ENCODE results near the gene HTD2. TPM values are rescaled to one million over a fixed set of nuclear protein-coding genes. Genes with fewer than 3 reads are reported as not detected.
"Not testable (repeated sequence)": the region's sequence is repeated elsewhere in the genome, so short reads cannot be mapped to it uniquely, and the experiment has no call there.

The HTD2 gene
- total and polyA plus RNA-seq, 9 donors: 7.8 to 12.5 (median 10.3) TPM

GRCh38 chr3:58290446-58290845, 15.9 kb upstream of the HTD2 start:
- DNase-seq; H3K27ac ChIP-seq (ENCODE audit: low read length); H3K27me3 ChIP-seq (ENCODE audit: control insufficient read depth, insufficient read depth, low read length); H3K36me3 ChIP-seq (ENCODE audit: control insufficient read depth, insufficient read depth, low read length); H3K4me3 ChIP-seq (ENCODE audit: low read length); H3K9me3 ChIP-seq (replicated peaks; ENCODE audit: control insufficient read depth, low read depth, low read length): not testable (repeated sequence)
- H3K4me1 ChIP-seq (ENCODE audit: control insufficient read depth, insufficient read depth, low read length): peaks cover 19% of the 10 kb centered on the region
- WGBS (ENCODE audit: insufficient coverage): 95% methylated on average over 8 of the region's 33 CpGs

- Histone ChIP-seq H3K4me3 (ENCODE audit: low read length) (no peak overlapping the region), H3K27ac (ENCODE audit: low read length) (no peak overlapping the region), H3K9me3 (replicated peaks; ENCODE audit: control insufficient read depth, low read depth, low read length) (peaks cover 3% of the 10 kb centered on the region), H3K36me3 (ENCODE audit: control insufficient read depth, insufficient read depth, low read length) (no peaks in the 10 kb centered on the region), H3K27me3 (ENCODE audit: control insufficient read depth, insufficient read depth, low read length) (no peaks in the 10 kb centered on the region), H3K4me1 (ENCODE audit: control insufficient read depth, insufficient read depth, low read length) (peaks cover 25% of the 10 kb centered on the region)
- DNase-seq: no peak
- WGBS (ENCODE audit: insufficient coverage): 78% methylated on average over 6 of the region's 9 CpGs
Observed at GRCh38 chr3:58291671-58292338, 14.5 kb upstream of the HTD2 start.

- Histone ChIP-seq H3K4me3 (ENCODE audit: low read length) (no peak overlapping the region), H3K27ac (ENCODE audit: low read length) (no peak overlapping the region), H3K27me3 (ENCODE audit: control insufficient read depth, insufficient read depth, low read length) (no peaks in the 10 kb centered on the region), H3K36me3 (ENCODE audit: control insufficient read depth, insufficient read depth, low read length) (no peaks in the 10 kb centered on the region), H3K4me1 (ENCODE audit: control insufficient read depth, insufficient read depth, low read length) (peaks cover 16% of the 10 kb centered on the region), H3K9me3 (replicated peaks; ENCODE audit: control insufficient read depth, low read depth, low read length) (peaks cover 3% of the 10 kb centered on the region)
- 85% methylated on average over 9 of the region's 10 CpGs for WGBS (ENCODE audit: insufficient coverage)
- no peak for DNase-seq
Observed at GRCh38 chr3:58292866-58293265, 13.5 kb upstream of the HTD2 start.

- Histone ChIP-seq H3K4me1 (ENCODE audit: control insufficient read depth, insufficient read depth, low read length) (peaks cover 10% of the 10 kb centered on the region), H3K36me3 (ENCODE audit: control insufficient read depth, insufficient read depth, low read length) (no peaks in the 10 kb centered on the region), H3K27ac (ENCODE audit: low read length) (no peak overlapping the region), H3K27me3 (ENCODE audit: control insufficient read depth, insufficient read depth, low read length) (peaks cover 3% of the 10 kb centered on the region), H3K9me3 (replicated peaks; ENCODE audit: control insufficient read depth, low read depth, low read length) (peaks cover 3% of the 10 kb centered on the region), H3K4me3 (ENCODE audit: low read length) (no peak overlapping the region)
- WGBS (ENCODE audit: insufficient coverage): 73% methylated on average over 4 of the region's 9 CpGs
- DNase-seq: no peak
Observed at GRCh38 chr3:58293516-58293915, 12.8 kb upstream of the HTD2 start.

- DNase-seq: no peak
- Histone ChIP-seq H3K27ac (ENCODE audit: low read length) (no peak overlapping the region), H3K27me3 (ENCODE audit: control insufficient read depth, insufficient read depth, low read length) (peaks cover 6% of the 10 kb centered on the region), H3K4me3 (ENCODE audit: low read length) (no peak overlapping the region), H3K4me1 (ENCODE audit: control insufficient read depth, insufficient read depth, low read length) (peaks cover 10% of the 10 kb centered on the region), H3K9me3 (replicated peaks; ENCODE audit: control insufficient read depth, low read depth, low read length) (peaks cover 3% of the 10 kb centered on the region), H3K36me3 (ENCODE audit: control insufficient read depth, insufficient read depth, low read length) (no peaks in the 10 kb centered on the region)
- 57% methylated on average over 3 of the region's 5 CpGs for WGBS (ENCODE audit: insufficient coverage)
Observed at GRCh38 chr3:58296269-58296668, 10.1 kb upstream of the HTD2 start.

GRCh38 chr3:58296843-58297242, 9.5 kb upstream of the HTD2 start:
- no peak for DNase-seq
- no CpG with 5 or more reads among the region's 6 CpGs for WGBS (ENCODE audit: insufficient coverage)

GRCh38 chr3:58298190-58298589, 8.1 kb upstream of the HTD2 start:
- WGBS (ENCODE audit: insufficient coverage): 71% methylated on average over 3 of the region's 3 CpGs
- no peak for DNase-seq
- Histone ChIP-seq H3K4me1 (ENCODE audit: control insufficient read depth, insufficient read depth, low read length) (peaks cover 10% of the 10 kb centered on the region), H3K36me3 (ENCODE audit: control insufficient read depth, insufficient read depth, low read length) (no peaks in the 10 kb centered on the region), H3K27me3 (ENCODE audit: control insufficient read depth, insufficient read depth, low read length) (peaks cover 8% of the 10 kb centered on the region), H3K27ac (ENCODE audit: low read length) (no peak overlapping the region), H3K4me3 (ENCODE audit: low read length) (no peak overlapping the region), H3K9me3 (replicated peaks; ENCODE audit: control insufficient read depth, low read depth, low read length) (peaks cover 3% of the 10 kb centered on the region)

More at GRCh38 chr3:58296843-58297242, 9.5 kb upstream of the HTD2 start:
- Histone ChIP-seq H3K4me1 (ENCODE audit: control insufficient read depth, insufficient read depth, low read length) (peaks cover 10% of the 10 kb centered on the region), H3K27me3 (ENCODE audit: control insufficient read depth, insufficient read depth, low read length) (peaks cover 8% of the 10 kb centered on the region), H3K9me3 (replicated peaks; ENCODE audit: control insufficient read depth, low read depth, low read length) (peaks cover 3% of the 10 kb centered on the region), H3K4me3 (ENCODE audit: low read length) (no peak overlapping the region), H3K27ac (ENCODE audit: low read length) (no peak overlapping the region), H3K36me3 (ENCODE audit: control insufficient read depth, insufficient read depth, low read length) (no peaks in the 10 kb centered on the region)

GRCh38 chr3:58299075-58299474, 7.2 kb upstream of the HTD2 start:
- Histone ChIP-seq H3K36me3 (ENCODE audit: control insufficient read depth, insufficient read depth, low read length) (no peaks in the 10 kb centered on the region), H3K27me3 (ENCODE audit: control insufficient read depth, insufficient read depth, low read length) (peaks cover 8% of the 10 kb centered on the region), H3K9me3 (replicated peaks; ENCODE audit: control insufficient read depth, low read depth, low read length) (peaks cover 3% of the 10 kb centered on the region), H3K27ac (ENCODE audit: low read length) (no peak overlapping the region), H3K4me1 (ENCODE audit: control insufficient read depth, insufficient read depth, low read length) (peaks cover 9% of the 10 kb centered on the region), H3K4me3 (ENCODE audit: low read length) (no peak overlapping the region)
- no peak for DNase-seq
- no CpG with 5 or more reads among the region's 2 CpGs for WGBS (ENCODE audit: insufficient coverage)

- Histone ChIP-seq H3K27me3 (ENCODE audit: control insufficient read depth, insufficient read depth, low read length) (peaks cover 8% of the 10 kb centered on the region), H3K4me1 (ENCODE audit: control insufficient read depth, insufficient read depth, low read length) (peaks cover 7% of the 10 kb centered on the region), H3K9me3 (replicated peaks; ENCODE audit: control insufficient read depth, low read depth, low read length) (peaks cover 3% of the 10 kb centered on the region), H3K4me3 (ENCODE audit: low read length) (no peak overlapping the region), H3K36me3 (ENCODE audit: control insufficient read depth, insufficient read depth, low read length) (no peaks in the 10 kb centered on the region), H3K27ac (ENCODE audit: low read length) (no peak overlapping the region)
- DNase-seq: peak; percentile 58
- 2% methylated on average over 6 of the region's 8 CpGs for WGBS (ENCODE audit: insufficient coverage)
Observed at GRCh38 chr3:58299839-58300516, 6.3 kb upstream of the HTD2 start.

GRCh38 chr3:58307639-58308215, 1.4 kb downstream of the HTD2 start:
- Histone ChIP-seq H3K4me3 (ENCODE audit: low read length) (peak overlapping the region; percentile 95), H3K4me1 (ENCODE audit: control insufficient read depth, insufficient read depth, low read length) (peaks cover 18% of the 10 kb centered on the region), H3K36me3 (ENCODE audit: control insufficient read depth, insufficient read depth, low read length) (peaks cover 43% of the 10 kb centered on the region), H3K27ac (ENCODE audit: low read length) (no peak overlapping the region), H3K9me3 (replicated peaks; ENCODE audit: control insufficient read depth, low read depth, low read length) (no peaks in the 10 kb centered on the region), H3K27me3 (ENCODE audit: control insufficient read depth, insufficient read depth, low read length) (no peaks in the 10 kb centered on the region)
- no CpG with 5 or more reads among the region's 10 CpGs for WGBS (ENCODE audit: insufficient coverage)
- DNase-seq: peak; percentile 60

Measured in muscle of leg (tissue), 11 donors.